Measurements from ENCODE around the gene MAP3K3.
A peak's percentile ranks its signal among the peaks of the same experiment; 100 is the strongest.

Gene MAP3K3

DNA sequence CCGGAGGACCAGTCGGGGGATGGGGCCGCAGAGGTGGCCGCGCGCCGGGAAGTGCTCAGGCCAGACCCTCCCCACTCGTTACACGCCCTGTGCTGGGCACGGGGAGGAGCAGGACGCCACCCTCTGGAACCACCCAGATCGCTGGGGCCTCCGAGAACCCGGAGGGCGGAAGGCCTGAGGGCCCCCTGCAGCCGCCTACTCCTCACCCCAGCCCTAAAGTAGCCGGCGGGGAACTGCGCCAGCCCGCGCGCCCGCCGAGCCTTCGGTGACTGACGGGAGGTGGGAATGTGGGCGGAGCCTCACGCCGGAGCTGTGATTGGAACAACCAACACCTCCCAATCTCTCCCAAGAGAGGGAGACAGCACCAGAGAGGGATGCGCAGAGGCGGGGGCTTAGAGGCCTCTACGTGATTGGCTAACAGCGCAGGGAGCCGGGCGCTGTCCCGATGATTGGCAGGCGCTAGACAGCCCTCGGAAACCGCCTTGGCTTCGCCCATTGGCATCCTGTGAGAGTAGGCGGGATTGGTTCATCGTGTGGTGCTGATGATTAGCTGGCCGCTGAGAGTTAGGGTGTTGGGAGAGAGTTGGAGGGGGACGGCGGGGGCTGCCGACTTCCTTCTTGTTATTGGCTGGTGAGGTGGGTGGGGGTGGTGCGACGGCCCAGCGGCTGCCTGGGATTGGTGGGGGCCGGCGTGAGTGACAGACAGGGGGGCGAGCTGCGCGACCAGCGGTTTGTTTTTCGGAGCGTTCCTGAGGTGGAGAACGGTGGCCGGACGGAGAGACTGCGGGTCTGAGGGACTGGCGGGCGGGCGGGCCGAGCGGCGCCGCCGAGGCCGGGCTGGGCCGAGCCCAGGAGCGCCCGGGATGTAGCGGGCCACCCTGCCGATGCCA is at the start of gene MAP3K3:
TSS of gene MAP3K3 (plus strand) at position 734 of the 890 bp plus-strand sequence. CDS start 343 bp downstream, outside the sequence.
- DNase-seq: peak; percentile 99

DNA sequence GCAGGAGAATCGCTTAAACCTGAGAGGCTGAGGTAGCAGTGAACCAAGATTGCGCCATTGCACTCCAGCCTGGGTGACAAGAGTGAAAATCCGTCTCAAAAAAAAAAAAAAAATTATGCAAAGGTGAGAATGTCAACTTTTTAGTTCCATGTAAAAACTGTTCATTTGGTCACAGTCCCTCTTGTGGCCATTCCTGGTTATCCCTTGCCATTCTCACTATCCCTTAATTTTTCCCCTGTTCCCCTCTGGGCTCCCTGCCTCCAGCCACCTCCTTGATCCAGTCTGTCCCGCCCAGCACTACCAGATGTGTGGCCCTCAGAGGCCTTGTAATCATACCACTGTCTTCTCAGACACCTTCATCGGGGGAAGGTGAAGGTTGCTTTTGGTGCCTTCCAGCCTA is 48.6 kb upstream of the MAP3K3 start:
- DNase-seq: no peak

DNA sequence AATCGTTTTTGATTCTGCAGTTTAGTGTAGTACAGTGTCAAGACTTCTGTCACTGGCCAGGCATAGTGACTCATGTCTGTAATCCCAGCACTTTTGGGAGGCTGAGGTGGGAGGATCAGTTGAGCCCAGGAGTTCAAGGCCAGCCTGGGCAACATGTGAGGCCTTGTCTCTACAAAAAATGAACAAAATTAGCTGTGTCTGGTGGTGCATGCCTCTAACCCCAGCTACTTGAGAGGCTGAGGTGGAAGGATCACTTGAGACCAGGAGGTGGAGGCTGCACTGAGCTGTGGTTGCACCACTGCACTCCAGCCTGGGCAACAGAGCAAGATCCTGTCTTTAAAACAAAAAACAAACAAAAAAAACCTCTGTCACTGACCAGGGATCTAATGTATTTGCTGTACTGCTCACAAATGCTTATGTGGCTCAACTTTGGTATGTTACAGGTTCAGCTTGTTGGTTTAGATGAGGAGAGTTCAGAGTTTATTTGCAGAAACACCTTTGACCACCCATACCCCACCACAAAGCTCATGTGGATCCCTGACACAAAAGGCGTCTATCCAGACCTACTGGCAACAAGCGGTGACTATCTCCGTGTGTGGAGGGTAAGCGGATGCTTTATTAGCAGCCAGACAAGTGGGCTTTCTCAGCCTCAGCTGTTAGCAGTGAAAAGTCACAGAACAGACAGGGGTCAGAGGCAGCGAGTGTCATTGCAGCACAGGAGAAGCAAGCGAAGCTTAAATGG is 44.0 kb upstream of the MAP3K3 start:
- DNase-seq: no peak

DNA sequence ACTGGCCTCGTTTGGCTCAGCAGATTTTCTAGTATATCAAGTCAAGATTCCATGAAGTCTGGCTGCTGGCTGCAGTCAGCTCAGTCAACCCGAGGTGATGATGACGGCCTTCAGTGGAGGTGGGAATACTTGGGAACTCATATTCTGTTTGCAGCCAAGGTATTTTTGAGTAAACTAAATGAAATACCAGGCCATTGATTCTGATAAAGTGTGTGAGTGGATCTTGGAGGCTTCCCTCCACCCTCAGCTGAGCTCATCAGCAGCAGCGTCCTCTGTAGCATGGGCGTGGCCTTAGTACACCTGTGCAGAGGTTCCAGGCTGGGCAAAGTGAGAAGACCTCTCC is 43.5 kb upstream of the MAP3K3 start:
- DNase-seq: no peak

DNA sequence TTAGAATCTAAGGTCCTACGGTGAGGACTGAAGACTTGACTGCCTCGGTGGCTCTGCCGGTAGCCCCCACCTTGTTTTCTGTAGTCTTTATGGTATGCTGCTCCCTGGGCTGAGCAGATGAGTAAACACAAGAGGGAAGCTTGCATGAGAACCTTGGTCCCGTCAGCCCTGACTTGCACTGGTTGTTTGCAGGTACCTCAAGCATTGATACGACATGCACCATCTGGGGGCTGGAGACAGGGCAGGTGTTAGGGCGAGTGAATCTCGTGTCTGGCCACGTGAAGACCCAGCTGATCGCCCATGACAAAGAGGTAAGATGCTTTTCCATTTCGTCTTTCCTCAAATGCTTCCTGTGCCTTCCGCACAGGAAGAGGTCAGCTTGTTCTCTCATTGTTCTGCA is 42.6 kb upstream of the MAP3K3 start:
- DNase-seq: no peak

DNA sequence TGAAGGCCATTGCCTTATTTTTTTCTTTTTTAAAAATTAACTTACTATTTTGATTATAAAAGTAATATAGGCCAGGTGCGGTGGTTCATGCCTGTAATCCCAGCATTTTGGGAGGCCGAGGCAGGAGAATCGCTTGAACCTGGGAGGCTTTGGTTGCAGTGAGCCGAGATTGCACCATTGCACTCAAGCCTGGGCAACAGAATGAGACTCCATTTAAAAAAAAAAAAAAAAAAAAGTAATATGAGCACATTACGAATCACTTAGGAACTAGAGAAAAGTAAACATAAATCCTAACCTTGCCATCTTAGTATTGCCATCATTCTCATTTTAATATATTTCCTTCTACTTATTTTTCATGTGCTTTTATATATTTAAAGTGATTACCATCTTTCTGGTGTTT is 34.4 kb upstream of the MAP3K3 start:
- no peak for DNase-seq

DNA sequence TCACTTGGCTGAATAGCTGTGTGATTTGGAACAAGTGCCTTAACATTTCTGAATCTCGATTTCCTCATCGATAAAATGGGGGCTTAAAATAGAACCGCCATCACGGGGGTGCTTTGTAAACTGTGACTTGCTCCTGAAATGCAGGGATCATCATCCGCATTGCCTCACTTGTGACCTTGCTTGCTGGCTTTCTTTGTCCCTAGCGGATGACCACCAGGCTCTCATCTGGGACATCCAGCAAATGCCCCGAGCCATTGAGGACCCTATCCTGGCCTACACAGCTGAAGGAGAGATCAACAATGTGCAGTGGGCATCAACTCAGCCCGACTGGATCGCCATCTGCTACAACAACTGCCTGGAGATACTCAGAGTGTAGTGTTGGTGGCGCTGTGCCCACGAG is 33.4 kb upstream of the MAP3K3 start:
- DNase-seq: no peak

DNA sequence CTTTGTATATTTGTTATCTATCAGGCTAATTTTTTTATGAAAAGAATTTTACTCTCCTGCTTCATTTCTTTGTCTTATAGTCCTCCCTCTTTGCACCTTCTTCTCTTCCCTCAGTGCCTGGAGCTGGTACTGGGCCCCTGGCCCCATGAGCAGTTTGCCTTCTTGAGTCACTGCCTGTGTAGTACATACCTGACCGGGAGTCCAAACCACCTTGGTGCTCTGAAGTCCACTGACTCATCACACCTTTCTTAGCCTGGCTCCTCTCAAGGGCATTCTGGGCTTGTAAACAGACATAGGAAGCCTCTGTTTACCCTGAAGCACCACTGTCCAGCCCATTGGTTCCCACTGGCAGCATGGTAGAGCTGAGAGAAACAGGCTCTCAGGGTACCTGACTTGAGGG is 32.6 kb upstream of the MAP3K3 start:
- no peak for DNase-seq

DNA sequence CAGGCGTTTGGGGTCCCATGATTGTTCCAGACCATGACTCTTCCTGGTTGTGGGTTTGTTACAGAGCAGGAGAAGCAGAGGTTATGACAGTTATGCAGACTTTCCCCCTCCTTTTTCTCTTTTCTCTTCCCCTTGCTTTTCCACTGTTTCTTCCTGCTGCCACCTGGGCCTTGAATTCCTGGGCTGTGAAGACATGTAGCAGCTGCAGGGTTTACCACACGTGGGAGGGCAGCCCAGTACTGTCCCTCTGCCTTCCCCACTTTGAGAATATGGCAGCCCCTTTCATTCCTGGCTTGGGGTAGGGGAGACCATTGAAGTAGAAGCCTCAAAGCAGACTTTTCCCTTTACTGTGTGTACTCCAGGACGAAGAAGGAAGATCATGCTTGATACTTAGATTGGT is 29.4 kb upstream of the MAP3K3 start:
- no peak for DNase-seq

DNA sequence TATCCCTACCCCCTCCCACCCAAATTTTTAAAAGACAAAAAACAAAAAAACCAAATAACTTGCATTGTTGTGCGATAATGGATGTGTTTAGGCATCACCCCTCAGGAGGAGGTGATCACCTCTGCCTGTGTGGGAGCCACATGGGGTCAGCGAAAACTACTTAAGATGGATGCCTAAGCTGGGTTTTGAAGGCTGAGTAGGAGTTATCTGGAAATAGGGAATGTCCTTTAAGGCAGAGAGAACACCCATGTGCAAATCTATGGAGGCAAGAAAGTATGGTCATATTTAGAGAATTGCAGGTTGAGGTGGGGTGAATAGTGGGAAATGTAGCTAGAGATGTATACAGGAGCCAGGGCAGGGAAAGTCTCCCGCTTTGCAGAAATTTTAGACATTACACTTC is 27.1 kb upstream of the MAP3K3 start:
- no peak for DNase-seq

DNA sequence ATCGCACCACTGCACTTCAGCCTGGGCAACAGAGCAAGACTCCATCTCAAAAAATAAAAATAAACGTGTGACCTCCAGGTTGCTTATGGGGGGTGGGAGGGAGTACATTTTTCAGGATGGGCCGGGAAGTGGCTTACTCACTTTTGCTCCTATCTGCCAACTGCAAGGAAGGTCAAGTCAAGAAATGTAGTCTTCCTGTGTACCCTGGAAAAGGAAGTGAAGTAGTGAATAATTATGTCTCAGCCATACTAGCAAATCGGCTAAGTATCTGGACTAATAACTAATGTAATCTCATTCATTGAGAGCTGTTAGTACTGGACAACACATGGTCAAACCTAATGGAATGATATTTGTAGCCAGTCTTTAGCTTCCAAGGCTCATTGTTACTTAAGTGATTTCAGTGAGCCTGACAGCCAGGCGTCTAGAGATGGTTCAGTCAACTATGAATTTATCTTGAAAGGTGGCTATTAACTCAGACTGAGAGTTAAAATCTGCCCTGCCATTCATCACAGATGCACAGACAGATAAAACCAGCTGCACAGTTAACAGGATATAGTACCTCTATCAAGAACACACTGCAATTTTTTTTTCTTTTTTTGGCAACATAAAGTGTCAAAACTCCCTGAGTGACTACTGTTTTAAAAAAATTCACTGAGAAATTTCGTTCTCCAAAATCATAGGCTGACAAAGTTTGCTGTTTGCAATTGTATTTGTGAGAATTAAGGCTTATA is 25.2 kb upstream of the MAP3K3 start:
- DNase-seq: no peak

DNA sequence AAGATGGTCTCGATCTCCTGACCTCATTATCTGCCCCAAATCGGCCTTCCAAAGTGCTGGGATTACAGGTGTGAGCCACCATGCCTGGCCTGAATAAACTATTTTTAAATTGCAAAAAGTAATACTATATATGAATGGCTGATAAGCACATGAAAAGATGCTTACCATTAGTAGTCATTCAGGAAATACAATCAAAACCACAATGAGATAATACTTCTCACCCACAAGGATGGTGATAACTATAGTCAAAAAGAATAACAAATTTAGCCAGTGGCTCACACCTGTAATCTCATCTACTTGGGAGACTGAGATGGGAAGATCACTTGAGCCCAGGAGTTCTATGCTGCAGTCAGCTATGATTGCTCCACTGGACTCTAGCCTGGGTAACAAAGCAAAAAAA is 23.9 kb upstream of the MAP3K3 start:
- DNase-seq: no peak

DNA sequence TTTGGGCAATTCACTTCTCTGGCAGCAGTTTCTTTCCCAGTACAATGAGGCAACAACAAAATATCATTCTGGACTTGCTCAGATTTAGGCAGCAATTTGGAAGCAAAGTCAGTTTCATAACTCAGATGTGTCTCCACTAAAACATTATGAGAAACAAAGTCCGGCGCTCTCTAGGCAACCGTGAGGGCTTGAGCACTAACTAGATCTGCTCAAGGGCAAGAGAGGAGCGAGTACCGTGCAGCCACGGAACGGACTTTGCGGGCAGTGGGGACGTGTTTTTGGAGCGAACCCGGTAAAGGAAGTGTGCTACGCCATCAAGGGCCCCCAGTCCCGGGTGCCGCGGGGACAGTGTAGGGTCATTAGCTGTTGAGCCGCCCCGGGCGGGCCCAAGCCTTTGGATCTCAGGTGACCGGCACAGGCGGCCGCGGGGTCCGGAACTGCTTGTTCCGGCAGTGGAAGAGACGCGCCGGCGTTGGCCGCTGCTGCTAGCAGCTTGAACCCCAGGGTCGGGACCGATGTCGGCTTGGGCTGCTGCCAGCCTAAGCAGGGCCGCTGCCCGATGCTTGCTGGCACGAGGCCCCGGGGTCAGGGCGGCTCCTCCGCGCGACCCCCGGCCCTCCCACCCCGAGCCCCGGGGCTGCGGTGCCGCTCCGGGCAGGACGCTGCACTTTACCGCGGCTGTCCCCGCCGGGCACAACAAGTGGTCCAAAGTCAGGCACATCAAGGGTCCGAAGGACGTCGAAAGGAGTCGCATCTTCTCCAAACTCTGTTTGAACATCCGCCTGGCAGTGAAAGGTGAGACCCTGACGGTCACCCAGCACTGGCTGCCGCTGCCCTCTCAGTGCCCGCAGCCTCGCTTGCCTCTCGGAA is 21.4 kb upstream of the MAP3K3 start, which contains the start of gene TACO1:
TSS of gene TACO1 (plus strand) at position 327 of the 870 bp plus-strand sequence. CDS start at position 516, 189 bp downstream.
- DNase-seq: peak; percentile 46

DNA sequence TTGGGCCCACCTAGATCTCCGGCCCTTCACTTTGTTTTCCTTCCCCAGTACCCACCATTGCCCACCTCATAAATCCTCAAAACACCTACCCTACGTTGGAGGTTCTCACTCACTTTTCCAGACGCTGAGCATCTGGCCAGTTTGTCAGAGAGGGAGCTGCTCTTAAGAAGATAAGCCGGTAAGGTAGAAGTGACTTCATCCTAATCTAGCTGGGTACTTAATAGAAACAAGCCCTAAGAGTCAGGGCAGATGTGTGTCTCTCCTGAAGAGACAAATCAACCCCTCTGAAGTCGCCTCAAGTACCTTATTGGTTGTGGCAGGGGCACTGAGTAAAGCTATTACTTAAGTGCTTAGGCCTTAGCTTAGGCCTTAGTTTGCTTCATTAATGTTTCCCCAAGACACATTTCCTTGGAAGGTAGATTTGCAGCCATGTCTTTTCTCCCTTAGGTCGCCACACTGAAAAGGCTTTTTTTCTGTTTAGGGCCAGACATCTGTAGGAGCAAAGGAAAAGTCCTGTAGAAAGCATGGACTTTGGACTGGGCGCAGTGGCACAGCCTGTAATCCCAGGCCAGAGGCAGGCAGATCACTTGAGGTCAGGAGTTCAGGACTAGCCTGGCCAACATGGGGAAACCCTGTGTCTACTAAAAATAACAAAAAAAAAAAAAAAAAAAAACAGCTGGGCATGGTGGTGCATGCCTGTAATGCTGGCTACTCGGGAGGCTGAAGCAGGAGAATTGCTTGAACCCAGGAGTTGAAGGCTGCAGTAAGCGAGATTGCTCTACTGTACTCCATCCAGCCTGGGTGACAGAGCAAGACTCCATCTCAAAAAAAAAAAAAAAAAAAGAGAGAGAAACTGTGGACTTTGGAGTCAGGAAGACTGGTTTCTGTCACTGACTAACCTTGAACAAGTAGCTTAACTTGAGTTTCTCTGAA is 20.5 kb upstream of the MAP3K3 start:
- no peak for DNase-seq

DNA sequence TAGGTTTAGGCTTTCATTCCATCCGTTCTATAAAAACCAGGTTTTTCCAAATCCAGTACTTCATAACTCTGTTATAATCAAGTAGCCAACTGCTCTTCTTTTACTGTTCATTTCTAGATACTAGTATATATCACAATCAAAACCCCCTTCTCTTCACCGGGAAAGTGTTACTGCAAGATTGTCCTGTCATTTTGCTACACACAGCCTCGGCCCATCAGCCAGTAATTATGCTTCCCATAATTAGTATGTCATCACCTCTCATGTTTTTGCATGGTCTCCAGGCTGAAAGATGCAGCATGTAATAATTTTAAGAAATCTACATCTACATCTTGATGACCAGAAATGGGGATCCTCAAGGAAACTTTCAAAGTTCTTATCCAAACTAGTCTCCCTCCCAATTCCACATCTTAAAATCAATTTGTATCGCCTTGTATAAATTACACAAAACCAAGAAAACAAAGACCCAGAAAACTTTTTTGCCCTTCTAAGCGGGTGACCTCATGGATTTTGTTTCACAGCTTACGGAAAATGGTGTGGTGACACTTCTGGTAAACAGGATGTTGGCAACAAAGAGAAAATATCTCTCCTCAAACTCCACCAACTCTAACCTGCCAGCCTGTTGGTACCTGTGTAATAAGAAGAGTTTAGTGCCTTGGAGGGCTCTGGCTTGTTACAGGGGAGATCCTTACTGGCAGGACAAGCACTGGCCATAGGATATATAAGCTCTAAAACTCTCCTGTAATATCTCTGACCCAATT is 12.2 kb upstream of the MAP3K3 start:
- DNase-seq: no peak

DNA sequence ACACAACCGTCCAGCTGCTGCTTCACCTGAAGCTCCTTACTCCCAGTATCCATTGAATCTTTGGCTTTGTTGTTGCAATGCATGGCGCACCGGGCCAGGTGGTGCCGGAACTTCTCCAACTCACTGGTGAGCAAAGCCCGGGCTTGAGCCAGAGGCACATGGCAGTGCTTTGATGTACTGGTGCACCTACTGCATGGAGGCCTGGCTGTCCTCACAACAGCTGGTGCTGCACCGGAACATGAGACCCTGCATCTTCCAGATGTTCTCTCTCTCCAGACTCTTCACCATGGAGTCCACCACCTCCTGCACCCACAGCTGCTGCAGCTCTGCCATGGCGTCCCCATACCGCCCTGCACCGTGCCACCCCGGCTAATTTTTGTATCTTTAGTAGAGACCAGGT is 11.4 kb upstream of the MAP3K3 start:
- DNase-seq: no peak

DNA sequence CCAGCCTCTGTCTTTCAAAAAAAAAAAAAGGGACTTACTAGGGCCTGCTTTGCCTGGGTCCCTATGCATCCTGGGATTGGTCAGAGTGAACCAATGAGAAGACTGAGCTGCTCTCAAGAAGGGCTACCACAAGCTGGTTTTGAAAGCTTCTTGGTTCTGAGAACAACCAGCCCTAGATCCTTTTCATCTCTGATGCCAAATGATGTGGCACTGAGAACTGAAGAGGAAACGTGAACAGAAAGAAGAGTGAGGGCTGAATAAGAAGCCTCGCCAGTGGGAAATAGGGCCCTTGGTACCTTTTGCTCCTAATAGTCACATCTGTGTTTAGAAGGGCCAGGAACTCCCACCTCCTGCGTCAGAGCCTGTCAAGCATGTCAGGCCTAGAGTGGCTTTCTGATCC is 10.9 kb upstream of the MAP3K3 start:
- no peak for DNase-seq

DNA sequence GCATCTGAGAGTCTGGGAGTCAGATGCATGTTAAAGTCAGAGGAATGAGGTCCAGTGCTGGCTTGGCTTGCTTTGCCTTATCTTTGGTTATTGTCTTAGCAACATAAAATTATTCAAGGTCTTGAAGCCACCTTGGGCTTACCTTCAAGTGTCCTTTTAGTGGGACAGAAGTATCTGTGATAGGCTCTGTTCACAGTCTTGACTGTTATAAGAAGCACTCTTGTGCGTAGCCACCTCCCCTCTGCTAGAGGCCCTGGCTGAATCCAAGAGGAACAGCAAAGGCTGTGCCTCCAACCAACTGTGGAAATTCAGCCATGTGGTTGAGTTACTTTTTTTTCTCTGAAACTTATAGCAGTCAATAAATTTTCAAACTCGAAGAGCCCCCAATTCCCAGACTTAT is 8.6 kb upstream of the MAP3K3 start:
- no peak for DNase-seq

DNA sequence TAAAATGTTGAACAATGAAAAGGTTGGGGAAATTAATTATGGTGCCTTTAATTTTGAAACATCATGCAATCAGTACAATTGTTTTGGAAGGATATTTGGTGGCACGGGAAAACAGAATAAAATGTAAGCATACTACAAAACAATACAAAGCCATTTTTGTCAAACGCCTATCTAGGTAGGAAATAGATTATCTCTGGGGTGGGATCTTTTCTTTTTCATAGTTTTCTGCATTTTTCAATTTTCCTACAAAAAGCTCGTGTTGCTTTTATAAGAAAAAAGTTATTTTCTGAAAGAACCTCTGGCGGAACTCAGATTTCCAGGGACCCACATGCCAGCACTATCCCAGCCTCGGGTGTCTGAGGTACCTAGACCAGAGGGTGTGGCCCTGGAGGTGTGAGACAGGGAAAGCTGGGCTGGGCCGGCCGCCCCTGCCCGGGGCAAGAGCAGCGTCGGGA is 961 bp upstream of the MAP3K3 start:
- no peak for DNase-seq

DNA sequence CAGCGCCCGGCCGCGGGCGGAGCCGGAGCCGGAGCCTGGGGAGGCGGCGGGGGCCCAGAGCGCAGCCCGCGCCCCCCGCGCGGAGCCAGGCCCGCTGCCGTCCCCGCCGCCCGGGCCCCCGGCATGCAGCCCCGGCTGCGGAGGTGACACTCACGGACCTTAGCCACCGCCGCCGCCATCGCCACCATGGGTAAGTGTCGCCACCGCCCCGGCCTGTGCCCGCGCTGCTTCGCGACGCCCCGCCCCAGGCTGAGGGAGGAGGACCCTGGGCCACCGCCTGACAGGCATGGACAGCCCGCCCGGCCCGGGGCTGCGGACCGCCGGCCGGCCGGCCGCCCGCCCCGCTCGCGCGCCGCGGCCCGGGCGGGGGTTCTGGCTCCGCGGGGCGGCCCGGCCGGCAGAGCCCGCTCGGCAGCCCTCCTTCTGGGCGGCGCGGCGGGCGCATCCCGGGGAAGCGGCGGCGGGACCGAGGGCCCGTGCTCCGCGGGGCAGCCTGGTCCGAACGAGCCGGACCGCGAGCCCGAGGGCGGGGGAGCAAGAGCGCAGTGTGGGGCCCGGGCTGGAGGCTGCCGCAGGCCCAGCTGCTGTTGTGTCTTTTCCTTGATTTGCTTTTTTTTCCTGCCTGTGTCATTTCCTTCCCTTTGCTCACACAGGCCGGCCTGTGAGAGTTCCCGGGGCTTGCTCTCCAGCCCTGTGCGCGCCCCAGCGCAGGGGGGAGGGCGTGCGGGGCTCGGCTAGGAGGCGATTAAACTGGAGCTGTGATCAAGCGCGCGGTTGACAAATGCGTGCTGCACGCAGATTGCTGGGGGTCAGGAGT is 565 bp downstream of the MAP3K3 start:
- DNase-seq: no peak
